ENCODE measurements around the gene FUNDC2.
"Not testable (repeated sequence)": the region's sequence is repeated elsewhere in the genome, so short reads cannot be mapped to it uniquely, and the experiment has no call there.

The FUNDC2 gene

GRCh38 chrX:155026727-155027508, at the start of gene FUNDC2:
TSS of gene FUNDC2 (plus strand) at chrX:155026844. CDS start at chrX:155026939, 95 bp downstream.
- peak; percentile 87 to 93 for DNase-seq

- DNase-seq = no peak
Measured at GRCh38 chrX:154979629-154980028, 47.0 kb upstream of the FUNDC2 start.

GRCh38 chrX:154980330-154981115, 46.1 kb upstream of the FUNDC2 start:
- peak; percentile 18 to 62 for DNase-seq

- DNase-seq = no peak
Measured at GRCh38 chrX:154981116-154981411, 45.6 kb upstream of the FUNDC2 start.

GRCh38 chrX:154986826-154987575, 39.6 kb upstream of the FUNDC2 start:
- DNase-seq = peak in 1 of 2 experiments; percentile 10

DNA sequence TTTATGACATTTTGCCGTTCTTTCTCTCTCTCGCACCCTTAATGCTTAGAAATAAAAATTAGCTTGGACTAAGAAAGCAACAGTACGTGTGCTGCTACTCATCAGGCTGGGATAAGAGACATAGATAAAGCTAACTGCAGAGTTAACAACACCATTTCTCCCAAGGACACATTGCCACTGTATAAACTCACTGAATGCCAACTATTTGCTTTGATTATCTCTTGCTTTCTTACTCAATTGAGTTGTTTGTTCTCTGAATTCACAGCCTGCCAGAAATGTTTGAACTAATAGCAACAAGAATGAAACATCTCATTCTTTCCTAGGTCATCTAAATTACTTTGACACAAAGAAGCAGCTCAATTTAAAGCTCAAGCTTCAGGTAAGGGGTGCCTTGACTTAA, 38.7 kb upstream of the FUNDC2 start:
- DNase-seq = no peak

DNA sequence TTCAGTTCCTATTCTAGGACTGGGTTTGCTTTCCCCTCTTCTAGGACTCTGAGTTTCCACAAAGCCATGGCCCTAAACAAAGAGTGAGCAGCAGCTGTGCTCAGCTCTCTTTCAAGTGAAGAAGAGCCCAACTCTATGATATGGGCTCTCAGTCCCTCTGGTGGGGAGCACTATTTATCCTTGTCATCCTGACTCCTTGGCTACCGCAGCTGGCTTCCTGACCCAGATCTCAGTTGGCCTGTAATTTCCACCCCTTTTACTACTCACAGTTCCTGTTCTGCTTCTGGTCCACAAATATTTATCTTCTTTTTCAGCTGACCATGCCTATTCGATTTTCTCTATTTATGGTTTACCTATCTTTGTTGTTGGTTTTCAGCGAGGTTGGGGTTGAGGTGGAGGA, 37.9 kb upstream of the FUNDC2 start:
- no peak for DNase-seq

DNA sequence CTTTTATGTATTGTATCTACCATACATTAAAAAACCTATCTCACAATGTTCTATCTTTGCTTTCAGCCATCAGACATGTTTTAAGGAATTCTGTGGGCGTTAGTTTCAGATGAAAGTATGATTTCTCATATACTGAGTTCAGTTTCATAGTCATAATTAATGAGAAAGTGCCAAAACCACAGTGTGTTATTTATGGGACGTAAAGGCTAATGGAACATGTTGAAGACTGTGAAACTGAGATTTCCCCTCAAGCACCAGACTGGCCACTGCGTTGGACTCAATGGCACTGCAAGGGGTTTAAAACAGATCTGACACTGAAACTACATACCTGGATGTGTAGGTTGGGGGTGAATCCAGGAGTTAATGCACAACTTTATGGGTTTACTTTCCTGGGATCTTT, 36.1 kb upstream of the FUNDC2 start:
- DNase-seq = no peak

DNA sequence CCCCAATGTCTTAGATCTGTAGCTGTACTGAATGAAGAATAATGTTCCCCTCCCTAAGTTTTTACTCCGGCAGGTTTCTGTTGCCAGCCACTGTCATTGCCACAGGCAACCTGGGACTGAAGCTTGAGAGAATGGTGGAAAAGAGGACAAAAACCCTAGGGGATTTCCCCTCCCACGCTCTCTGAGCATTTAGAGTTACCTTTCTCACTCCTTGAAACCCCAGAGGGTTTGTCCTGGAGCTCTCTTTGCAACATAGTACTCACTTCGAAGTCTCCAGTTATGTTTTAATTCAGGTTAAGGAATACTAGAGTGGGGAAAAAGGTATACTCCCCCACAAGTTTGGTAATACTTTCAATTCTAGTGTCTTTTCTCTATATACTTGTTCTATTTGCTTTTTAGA, 35.6 kb upstream of the FUNDC2 start:
- DNase-seq = no peak

DNA sequence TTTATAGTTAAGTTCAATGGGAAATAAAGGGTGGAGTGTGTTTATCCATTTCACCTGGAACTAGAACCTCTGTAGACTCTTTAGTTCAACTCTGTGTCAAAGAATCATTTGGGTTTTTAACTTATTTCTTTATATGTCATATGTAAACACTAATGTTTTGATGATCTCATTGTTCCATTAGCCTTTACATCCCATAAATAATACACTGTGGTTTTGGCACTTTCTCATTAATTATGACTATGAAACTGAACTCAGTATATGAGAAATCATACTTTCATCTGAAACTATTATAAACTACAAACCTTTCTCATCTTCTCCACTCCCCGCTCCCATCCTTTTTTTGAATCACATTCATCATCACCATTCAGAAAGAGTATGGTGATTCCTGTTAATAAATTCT, 35.2 kb upstream of the FUNDC2 start:
- DNase-seq = no peak

DNA sequence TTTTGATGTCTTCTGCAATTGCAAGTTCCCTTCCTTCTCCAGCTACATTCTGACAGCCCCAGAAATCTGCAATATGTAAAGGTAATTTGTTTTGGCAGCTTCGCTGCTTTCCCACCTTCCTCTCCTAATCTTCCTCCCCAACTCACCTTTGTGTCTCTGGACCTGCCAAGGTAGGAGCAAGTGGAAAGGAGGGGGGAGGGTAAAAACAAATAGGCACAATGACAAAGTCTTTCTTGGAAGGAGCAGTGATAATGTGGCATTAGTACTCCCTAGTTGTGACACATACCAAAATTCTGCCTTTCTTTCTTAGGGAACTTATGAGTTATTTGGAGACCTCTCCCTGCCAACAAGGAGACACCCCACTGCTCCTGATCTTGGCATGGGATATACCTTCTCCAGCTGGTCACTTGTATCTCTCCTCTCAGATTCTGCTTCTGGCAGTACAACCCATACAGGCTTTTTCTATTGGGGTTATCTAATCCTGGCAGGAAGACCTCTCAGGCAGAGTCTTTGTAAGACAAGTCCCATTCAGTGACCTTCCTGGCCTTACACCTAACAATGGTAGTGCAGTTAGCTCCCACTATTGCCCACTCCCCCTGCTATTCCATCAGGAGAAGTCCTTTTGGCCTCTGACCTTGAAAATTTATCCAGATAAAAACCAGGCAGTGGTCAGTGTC, 28.3 kb upstream of the FUNDC2 start:
- no peak for DNase-seq

- DNase-seq = no peak
Measured at GRCh38 chrX:155000841-155001240, 25.8 kb upstream of the FUNDC2 start.

DNA sequence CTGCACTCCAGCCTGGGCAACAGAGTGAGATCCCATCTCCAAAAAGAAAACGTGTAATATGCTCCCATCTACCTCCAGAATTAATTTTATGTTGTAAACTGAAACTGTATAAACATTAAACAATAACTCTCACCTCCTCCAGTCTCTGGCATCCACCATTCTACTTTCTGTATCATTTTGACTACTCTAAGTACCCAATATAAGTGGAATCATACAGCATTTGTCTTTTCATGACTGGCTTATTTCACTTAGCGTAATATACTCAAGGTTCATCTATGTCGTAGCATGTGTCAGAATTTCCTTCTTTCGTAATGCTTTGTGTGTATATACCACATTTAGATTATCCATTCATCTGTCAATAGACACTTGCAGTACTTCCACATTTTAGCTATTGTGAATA, 24.8 kb upstream of the FUNDC2 start:
- DNase-seq = no peak

- DNase-seq = no peak
Measured at GRCh38 chrX:155005190-155005589, 21.5 kb upstream of the FUNDC2 start.

- not testable (repeated sequence) for DNase-seq
Measured at GRCh38 chrX:155006379-155006778, 20.3 kb upstream of the FUNDC2 start.

DNA sequence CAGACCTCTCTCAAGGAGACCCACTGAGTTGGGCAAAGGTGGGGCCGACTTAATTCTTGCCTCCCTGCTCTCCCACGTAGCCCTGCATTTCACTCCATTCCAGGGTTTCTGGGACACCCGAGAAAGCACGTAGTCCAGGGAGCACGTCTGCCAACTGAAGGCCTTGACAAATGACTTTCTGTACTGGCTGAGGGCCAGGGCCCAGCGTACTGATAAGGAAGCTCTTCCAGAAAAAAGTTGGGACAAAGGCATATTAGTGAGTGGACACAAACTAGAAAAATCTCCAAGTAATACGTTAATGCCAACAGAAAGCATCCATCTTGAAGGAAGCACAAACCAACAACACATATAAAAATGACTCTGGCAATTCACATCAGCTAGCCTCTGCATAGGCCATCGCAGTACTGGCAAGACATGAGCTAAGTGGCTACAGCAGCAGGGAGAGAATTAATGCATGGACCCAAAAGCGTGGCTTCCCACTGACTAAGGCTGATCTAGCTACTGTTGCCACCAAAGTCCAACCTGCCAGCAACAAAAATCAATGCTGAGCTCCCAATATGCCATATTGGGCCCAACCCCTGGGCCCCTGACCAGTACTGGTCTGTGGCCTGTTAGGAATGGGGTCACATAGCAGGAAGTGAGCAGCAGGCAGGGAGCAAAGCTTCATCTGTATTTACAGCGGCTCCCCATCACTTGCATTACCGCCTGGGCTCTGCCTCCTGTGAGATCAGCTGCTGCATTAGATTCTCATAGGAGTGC, 19.6 kb upstream of the FUNDC2 start:
- not testable (repeated sequence) for DNase-seq

DNA sequence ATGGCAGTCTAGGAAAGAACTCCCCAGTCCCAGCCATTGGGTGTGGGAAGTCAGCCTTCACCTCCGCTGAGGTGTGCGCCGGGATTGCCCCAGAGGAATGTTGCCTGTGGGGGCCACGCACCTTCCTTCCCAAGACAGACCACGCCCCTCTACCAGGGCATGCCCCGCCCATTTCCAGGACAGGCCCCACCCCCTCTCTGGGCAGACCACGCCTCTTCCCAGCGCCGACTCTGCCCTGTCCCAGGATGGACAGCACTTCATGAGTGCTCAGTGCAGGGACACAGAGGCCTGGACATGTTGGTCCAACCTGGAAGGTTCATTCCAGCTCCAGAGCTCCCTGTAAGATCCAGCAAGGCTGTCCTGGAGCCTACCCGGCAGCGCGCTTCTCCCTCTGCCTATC, 18.1 kb upstream of the FUNDC2 start:
- DNase-seq = not testable (repeated sequence)

GRCh38 chrX:155009994-155010472, 16.6 kb upstream of the FUNDC2 start:
- DNase-seq = no peak

DNA sequence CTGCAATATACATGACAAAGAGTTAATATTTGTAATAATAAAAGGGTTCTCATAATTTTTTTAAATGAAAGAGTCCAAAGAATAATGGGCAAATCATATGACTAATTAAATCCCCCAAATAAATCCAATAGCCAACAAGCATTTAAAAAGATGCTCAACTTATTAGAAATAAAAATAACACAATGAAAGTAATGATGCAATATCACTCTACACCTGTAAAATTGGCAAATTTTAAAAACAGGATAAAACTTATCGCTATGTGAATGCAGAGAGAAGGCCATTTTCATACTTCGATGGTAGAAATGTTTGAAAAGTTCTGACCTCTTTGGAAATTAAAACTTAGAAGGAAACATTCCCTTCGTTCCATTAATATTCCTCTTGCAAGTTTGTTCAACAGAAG, 6.1 kb upstream of the FUNDC2 start:
- DNase-seq = no peak

GRCh38 chrX:155022585-155022984, 4.1 kb upstream of the FUNDC2 start, which contains the start of gene F8:
TSS of gene F8 (minus strand) at chrX:155022723. CDS start at chrX:155022552, 171 bp downstream.
- no peak for DNase-seq

- DNase-seq = no peak
Measured at GRCh38 chrX:155023907-155024833, 2.5 kb upstream of the FUNDC2 start.
